ENCODE measurements around the gene AGBL1.
A peak's percentile ranks its signal among the peaks of the same experiment; 100 is the strongest.
"Not testable (repeated sequence)": the region's sequence is repeated elsewhere in the genome, so short reads cannot be mapped to it uniquely, and the experiment has no call there.

AGBL1 gene

GRCh38 chr15:86506401-86506800, 426.7 kb downstream of the AGBL1 start:
- DNase-seq (ENCODE audit: low spot score): no peak

DNA sequence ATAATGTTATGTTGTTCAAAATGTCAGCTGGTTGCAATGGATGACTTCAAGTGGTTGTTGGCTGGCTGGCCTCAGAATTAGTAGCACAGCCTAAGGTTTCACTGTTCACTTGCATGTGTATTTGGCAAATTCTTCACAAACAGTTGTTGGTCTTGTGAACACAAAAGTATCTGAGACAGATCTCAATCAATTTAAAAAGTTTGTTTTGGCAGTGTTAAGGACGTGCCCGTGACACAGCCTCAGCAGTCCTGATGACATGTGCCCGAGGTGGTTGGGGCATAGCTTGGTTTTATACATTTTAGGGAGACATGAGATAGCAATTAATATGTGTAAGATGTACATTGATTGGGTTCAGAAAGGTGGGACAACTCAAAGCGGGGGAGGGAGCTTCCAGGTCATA, 436.0 kb downstream of the AGBL1 start:
- DNase-seq (ENCODE audit: low spot score): no peak

DNA sequence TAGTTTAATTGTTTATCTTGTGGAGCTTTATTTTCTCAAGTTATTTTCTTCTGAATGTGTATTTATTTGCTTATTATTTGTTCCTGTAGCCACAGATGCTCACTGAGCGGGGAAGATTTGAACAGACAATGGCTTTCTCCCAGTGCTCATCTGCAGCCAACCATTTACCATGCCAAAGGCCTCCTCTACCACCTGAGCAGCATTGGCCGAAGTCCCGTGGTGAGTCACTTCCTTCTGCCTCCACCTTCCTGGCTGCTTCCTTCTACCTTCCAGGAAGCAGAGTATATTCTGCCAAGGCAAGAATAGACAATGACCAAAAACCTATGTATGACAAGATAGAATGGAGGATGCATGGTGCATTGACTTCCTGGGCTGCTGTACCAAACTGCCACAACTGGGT, 443.1 kb downstream of the AGBL1 start:
- no peak for DNase-seq (ENCODE audit: low spot score)

- DNase-seq (ENCODE audit: low spot score): no peak
Observed at GRCh38 chr15:86526938-86527690, 447.4 kb downstream of the AGBL1 start.

- not testable (repeated sequence) for DNase-seq (ENCODE audit: low spot score)
Observed at GRCh38 chr15:86528094-86528493, 448.4 kb downstream of the AGBL1 start.

DNA sequence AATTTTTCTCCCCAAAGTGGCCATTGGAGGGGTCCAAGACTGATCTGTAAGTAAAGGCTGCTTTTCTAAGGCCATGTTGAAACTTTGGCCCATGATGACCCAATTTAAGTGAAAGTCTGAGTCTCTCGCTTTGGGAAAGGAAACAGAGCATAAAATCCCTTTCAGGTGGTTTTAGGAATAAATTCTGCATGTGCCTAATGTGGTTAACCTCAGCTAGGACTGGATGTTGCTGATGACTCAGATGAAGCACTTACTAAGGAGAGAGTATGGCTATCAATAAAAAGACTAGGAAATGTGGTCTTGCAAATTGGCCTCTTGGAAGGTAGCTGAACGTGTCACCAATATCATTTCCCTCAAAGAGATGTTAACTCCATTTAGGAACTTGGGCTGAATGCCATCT, 458.5 kb downstream of the AGBL1 start:
- no peak for DNase-seq (ENCODE audit: low spot score)

- DNase-seq (ENCODE audit: low spot score): no peak
Observed at GRCh38 chr15:86540840-86541467, 461.3 kb downstream of the AGBL1 start.

GRCh38 chr15:86541540-86541939, 461.9 kb downstream of the AGBL1 start:
- no peak for DNase-seq (ENCODE audit: low spot score)

DNA sequence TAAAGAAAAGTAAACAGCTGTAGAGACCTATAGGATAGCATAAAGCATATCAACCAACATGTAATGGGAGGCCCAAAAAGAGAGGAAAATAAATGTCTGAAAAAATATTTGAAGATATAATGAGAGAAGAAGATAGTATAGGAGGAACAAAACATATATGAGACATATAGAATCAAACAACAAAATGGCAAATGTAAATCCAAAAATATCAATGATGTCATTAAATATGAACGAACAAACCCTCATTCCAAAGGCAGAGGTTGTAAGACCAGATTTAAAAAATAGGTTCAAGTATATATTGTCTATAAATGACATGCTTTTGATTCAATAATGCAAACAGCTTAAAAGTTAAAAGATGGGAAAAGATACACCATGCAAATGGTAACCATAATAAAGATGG, 470.4 kb downstream of the AGBL1 start:
- no peak for DNase-seq (ENCODE audit: low spot score)

- no peak for DNase-seq (ENCODE audit: low spot score)
Observed at GRCh38 chr15:86553108-86553507, 473.4 kb downstream of the AGBL1 start.

DNA sequence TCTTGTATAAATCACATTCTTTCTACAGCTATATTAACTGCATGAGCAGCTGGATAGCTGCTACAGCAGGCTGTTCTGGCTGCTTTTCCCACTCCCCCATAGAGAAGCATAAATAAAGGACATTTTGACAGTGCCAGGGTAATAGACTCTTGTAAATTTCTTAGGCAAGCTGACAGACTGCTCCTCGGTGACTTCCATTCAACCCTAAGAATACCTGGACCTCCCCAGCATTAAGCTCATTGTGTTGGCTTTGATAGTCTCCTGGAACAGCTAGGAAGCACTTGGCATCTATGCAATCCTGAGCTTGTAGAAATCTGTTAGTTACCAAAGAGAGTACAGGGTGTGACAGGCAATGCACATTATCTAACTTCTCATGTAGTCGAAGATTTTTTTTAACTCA, 475.4 kb downstream of the AGBL1 start:
- no peak for DNase-seq (ENCODE audit: low spot score)

DNA sequence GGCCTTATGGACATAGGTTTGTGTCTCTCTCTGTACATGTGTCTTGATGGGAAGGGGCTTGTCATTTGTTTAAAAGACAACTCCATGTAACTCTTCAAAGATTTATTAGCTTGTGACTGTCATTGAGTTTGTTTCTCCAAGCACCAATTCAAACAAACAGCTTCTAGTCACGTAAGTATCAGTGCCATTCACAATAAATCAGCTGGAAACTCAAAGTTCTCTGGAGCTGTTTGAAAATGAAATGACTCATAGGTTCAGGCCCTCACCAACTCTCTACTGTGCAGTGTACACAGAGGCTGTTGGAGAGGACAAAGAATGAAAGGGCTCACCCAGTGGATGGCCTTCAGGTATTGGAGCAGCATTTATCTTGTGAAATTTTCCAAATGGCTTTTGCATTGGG, 476.3 kb downstream of the AGBL1 start:
- no peak for DNase-seq (ENCODE audit: low spot score)

DNA sequence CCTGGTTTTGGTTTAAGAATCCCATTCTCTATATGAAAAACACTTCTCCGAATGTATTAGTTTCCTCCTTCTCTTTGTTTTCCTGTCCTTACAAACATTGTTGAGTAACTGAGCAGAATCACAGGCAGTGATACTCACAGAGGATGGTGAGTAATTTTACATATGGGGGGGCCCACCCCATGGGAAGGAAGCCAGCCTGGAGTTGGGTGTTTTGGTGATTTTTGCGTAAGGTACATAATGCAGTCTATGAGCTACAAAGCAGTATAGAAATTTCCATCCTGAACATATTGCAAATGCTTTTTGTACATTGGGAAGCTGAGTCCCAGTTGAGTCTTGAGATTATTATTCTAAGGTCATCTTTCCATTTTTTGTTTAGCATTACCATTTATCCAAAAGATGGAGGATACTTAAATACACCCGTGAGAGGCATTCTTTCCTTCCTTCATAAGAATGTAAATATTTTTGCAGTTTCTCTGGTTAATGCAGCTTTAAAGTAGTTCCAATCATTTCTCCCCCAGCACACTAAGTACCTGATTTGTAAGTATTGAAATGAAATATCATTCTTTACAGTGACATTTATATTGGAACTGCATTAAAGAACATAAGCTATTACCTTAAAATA, 476.8 kb downstream of the AGBL1 start:
- DNase-seq (ENCODE audit: low spot score): no peak

DNA sequence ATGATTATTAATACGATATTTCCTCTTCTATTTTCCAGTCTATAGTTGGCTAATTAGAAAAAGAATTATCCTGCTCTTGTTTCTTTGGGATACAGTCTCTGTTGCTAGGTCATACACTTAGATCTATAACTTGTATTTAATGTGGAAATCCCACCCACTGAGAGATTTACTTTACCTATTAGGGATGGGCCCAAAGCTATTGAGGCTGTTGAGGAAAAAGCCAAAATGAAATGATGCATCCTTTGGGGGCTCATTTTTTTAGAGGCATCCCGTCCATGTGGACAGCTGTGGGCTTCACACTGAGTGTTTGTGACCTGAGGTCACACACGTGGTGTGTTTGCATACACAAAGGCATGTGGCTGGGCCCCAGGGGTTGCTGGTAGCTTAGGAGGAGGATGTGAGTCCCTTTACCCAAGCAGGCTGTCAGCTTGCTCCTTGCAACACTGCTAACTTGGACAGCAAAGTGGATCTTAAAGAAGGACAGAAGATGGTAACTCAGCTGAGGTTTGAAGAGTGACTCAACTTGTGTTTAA, 477.4 kb downstream of the AGBL1 start:
- DNase-seq (ENCODE audit: low spot score): no peak

GRCh38 chr15:86558252-86558651, 478.6 kb downstream of the AGBL1 start:
- no peak for DNase-seq (ENCODE audit: low spot score)

GRCh38 chr15:86558686-86559085, 479.0 kb downstream of the AGBL1 start:
- DNase-seq (ENCODE audit: low spot score): no peak

DNA sequence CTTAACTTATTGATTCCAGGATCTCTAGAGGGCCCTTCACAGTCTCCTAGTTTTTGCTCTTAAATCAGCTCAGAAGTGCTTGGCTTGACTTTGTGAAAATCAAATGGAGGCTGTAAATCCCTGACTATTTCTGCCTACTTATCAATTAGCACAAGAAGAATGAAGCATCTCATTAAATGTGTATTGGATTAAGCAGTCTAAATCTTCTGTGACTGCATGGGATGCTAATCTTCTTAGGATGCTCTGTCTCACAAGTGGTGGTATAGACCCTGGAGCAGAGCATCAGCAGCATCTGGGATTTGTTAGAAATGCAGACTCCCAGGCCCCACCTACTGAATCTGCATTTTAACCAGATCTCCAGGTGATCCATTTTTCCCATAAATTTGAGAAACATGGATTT, 488.7 kb downstream of the AGBL1 start:
- no peak for DNase-seq (ENCODE audit: low spot score)

GRCh38 chr15:86570738-86571137, 491.1 kb downstream of the AGBL1 start:
- no peak for DNase-seq (ENCODE audit: low spot score)

DNA sequence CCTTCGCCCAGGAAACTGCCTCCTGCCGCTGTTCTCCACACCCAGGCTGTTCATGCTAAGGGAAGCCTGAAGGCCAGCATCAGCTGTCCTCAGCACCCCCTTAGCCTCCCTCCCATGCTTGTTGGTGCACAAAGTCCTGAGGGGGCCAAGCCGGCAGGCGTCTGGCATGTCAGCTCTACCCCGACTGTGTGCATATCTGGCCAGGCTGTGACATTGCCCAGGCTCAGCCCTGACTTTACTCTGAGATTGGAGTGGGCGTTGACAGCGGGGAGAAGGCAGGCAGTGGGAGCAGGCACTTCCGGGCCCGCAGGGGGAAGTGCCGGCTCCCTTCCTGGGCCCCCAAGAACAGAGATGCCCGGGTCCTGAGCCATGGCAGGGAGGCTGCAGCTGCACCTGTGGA, 492.2 kb downstream of the AGBL1 start:
- no peak for DNase-seq (ENCODE audit: low spot score)

- DNase-seq (ENCODE audit: low spot score): peak; percentile 13
Observed at GRCh38 chr15:86572368-86572841, 492.7 kb downstream of the AGBL1 start.

DNA sequence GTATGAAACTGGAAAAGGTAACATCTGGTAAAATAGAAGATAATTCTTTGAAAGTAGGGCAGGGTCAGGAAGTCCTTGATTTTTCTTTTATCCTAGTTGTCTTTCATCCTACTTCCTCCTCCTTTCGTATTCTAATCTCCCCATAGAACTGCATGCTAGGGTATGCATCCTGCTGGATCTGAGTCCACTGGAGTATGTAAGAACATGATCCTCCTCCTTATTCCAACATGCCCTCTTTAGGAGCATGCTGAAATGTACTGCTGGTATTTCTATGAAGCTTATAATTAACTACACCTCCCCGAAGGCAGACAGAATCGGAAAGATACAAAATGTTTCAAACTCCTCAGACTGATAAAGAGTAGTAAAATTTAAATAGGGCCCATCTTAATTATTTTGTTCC, 493.8 kb downstream of the AGBL1 start:
- no peak for DNase-seq (ENCODE audit: low spot score)

DNA sequence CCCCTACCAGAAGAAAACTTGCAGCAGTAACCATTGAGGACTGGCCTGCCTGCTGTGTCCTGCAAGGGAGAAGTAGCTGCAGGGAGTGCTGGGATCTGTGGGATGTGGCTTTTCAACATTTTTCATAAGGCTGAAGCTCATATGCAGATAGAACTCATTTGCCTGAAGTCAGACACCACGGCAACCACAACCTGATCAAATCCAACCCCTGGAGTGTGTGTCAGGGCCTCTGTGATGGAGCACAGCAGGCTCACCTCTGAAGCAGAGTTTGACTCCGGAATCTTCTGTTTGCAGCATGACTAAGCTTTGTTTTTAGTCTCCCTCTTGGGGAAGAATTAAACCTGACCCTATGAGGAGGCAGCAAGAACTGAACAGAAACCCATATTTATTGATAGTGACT, 508.7 kb downstream of the AGBL1 start:
- no peak for DNase-seq (ENCODE audit: low spot score)

GRCh38 chr15:86590461-86590860, 510.8 kb downstream of the AGBL1 start:
- no peak for DNase-seq (ENCODE audit: low spot score)

Measured in iPS-NIHi11 (cell line).